Stimulated activated naive CD8-positive, alpha-beta T cell treated with anti-CD3 and anti-CD28 coated beads, Interleukin-15, Interleukin-2, amounts not matched to agents 100 ng/mL and 50 ng/mL, for 24 hours (primary cell): ENCODE results near the gene MYH10.

ENCODE experiments used
- H3K27ac Mint-ChIP-seq: one replicate; pipeline ENCODE4 v1.8.0; 2021; ENCODE audit warnings: mild to moderate bottlenecking, mixed read lengths
- H3K27me3 Mint-ChIP-seq: one replicate; pipeline ENCODE4 v1.8.0; 2021; ENCODE audit warnings: mixed read lengths
- H3K36me3 Mint-ChIP-seq: one replicate; pipeline ENCODE4 v1.8.0; 2021; ENCODE audit warnings: low read depth, mixed read lengths
- H3K4me1 Mint-ChIP-seq: one replicate; pipeline ENCODE4 v1.8.0; 2021; ENCODE audit warnings: low read depth, mixed read lengths
- H3K4me3 Mint-ChIP-seq: one replicate; pipeline ENCODE4 v1.8.0; 2021; ENCODE audit warnings: mild to moderate bottlenecking, mixed read lengths
- H3K9me3 Mint-ChIP-seq: one replicate; pipeline ENCODE4 v1.8.0; 2021; ENCODE audit warnings: mixed read lengths

Gene MYH10

DNA sequence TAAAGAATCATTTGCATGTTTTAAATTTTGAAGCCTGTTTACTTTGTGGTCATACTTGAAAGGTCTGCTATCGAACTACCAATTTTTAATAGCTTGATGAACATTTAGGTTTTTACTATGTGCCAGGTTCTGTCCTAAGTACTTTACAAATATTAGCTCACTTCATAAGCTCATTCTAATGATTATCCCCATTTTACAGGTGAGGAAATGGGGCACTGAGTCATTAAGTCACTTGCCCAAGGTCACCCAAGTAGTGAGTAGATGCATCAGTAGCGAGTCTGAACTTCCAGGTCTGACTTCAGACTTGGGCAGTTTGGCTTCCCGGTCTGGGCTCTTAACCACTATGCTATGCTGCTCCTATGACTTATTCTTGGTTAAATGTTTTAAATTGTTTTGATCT is 190.8 kb downstream of the MYH10 start:
- H3K27ac Mint-ChIP-seq, result peak overlapping the region; percentile 47

DNA sequence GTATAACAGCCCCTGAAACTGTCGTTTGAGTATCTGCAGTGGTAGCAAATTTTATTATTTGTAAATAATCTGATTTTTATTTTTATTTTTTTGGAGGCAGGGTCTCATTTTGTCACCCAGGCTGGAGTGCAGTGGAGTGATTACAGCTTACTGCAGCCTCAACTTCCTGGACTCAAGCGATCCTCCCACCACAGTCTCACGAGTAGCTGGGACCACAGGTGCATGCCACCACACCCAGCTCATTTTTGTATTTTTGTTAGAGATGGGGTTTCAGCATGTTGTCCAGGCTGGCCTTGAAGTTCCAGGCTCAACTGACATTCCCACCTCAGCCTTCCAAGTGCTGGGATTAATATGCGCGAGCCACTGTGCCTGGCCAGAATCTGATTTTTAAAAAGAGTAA is 192.1 kb downstream of the MYH10 start:
- H3K4me3 Mint-ChIP-seq, result no peak overlapping the region
- H3K27me3 Mint-ChIP-seq, result no peaks in the 10 kb centered on the region
- peaks cover 30% of the 10 kb centered on the region for H3K36me3 Mint-ChIP-seq
- peaks cover 60% of the 10 kb centered on the region for H3K4me1 Mint-ChIP-seq
- H3K9me3 Mint-ChIP-seq, result no peaks in the 10 kb centered on the region
- no peak overlapping the region for H3K27ac Mint-ChIP-seq

More for the DNA sequence above, 190.8 kb downstream of the MYH10 start:
- Mint-ChIP-seq H3K4me3 (no peak overlapping the region), H3K36me3 (peaks cover 42% of the 10 kb centered on the region), H3K9me3 (no peaks in the 10 kb centered on the region), H3K27me3 (no peaks in the 10 kb centered on the region), H3K4me1 (peaks cover 66% of the 10 kb centered on the region)

DNA sequence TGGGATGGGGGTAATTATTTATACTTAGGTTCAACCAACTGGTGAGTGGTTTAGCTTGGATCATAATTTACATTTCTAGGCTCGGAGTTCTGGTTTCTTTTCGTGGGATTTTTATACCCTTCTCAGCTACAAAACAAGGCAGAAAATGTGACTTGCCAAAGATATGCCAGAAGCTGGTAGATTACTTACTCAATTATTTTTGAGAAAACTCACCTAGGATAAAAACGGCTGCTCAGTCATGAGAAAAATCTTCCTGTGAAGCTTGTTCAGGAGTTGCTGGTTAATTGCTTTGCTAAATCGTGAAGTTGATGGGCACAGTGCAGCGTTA is 193.7 kb downstream of the MYH10 start:
- Mint-ChIP-seq H3K27me3 (no peaks in the 10 kb centered on the region), H3K36me3 (peaks cover 17% of the 10 kb centered on the region), H3K9me3 (no peaks in the 10 kb centered on the region), H3K27ac (peak overlapping the region; percentile 94), H3K4me3 (peak overlapping the region; percentile 94), H3K4me1 (peaks cover 47% of the 10 kb centered on the region)

GRCh38 chr17:8436169-8436843 is 194.2 kb downstream of the MYH10 start:
- no peaks in the 10 kb centered on the region for H3K9me3 Mint-ChIP-seq
- H3K4me3 Mint-ChIP-seq, result peak overlapping the region; percentile 94
- H3K4me1 Mint-ChIP-seq, result peaks cover 42% of the 10 kb centered on the region
- peak overlapping the region; percentile 94 for H3K27ac Mint-ChIP-seq
- H3K36me3 Mint-ChIP-seq, result peaks cover 17% of the 10 kb centered on the region
- H3K27me3 Mint-ChIP-seq, result no peaks in the 10 kb centered on the region

GRCh38 chr17:8435245-8436168 is 195.0 kb downstream of the MYH10 start, which contains the start of gene NDEL1:
Gene NDEL1 (plus strand): TSS chr17:8435884. CDS start chr17:8444272, 8,388 bp downstream.
- Mint-ChIP-seq H3K9me3 (no peaks in the 10 kb centered on the region), H3K27ac (peak within 1 kb of the TSS; percentile 94), H3K36me3 (peaks cover 17% of the 10 kb centered on the region), H3K4me1 (peaks cover 34% of the 10 kb centered on the region), H3K27me3 (no peaks in the 10 kb centered on the region), H3K4me3 (peak within 1 kb of the TSS; percentile 94)

DNA sequence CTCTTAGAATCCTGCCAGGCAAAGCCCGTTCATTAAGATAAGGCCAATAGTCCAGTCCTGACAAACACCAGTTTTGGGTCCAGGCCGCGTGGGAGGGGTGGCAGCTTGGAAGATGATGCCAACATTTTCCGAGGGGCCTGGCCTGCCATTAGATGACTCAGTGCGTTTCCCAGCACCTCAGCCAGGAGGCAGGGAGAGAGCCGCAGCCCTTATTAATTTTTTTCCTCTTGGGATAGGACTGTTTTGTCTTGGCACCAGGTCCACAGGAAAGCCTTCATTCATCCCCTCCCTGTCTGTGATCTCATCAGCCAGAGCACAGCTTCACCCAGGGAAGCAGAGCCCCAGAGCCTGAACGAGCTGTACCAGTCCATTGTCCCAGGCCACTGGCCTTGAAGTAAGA is 199.6 kb downstream of the MYH10 start:
- Mint-ChIP-seq H3K36me3 (no peaks in the 10 kb centered on the region), H3K4me3 (no peak overlapping the region), H3K4me1 (no peaks in the 10 kb centered on the region), H3K9me3 (no peaks in the 10 kb centered on the region), H3K27me3 (no peaks in the 10 kb centered on the region), H3K27ac (no peak overlapping the region)

- H3K9me3 Mint-ChIP-seq, result no peaks in the 10 kb centered on the region
- H3K27ac Mint-ChIP-seq, result no peak overlapping the region
- H3K4me3 Mint-ChIP-seq, result no peak overlapping the region
- H3K27me3 Mint-ChIP-seq, result peaks cover 7% of the 10 kb centered on the region
- no peaks in the 10 kb centered on the region for H3K36me3 Mint-ChIP-seq
- H3K4me1 Mint-ChIP-seq, result no peaks in the 10 kb centered on the region
Observed at GRCh38 chr17:8426802-8427201, 203.7 kb downstream of the MYH10 start.

DNA sequence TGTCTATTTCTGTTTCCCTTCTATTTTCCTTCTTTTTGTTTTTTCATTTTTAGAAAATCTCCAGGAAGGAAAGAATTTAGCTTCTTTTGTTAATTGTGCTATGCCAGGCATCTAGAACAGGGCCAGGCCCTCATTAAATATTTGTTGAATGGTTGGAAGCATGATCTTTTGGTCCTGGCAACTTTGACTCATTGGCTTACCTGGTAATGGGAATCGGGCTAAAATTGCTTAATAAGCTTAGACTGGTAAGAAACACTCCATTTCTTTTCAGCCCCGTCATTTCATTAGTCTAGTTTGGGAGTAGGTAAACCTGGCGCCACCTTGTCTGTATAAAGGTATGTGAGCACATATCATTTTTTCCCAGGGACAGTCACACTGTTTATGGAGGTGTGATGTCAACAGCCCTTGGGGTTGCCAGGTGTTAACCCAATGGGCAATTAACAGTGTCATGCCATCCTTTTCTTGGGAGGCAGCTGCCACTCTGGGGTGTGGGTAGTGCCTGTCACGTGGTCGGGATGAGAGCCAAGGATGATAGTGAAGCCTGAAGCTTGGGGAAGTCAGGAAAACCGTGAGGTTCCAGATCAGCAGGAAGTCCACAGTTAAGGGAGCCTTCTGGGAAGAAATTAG is 204.3 kb downstream of the MYH10 start:
- H3K4me3 Mint-ChIP-seq, result no peak overlapping the region
- no peak overlapping the region for H3K27ac Mint-ChIP-seq
- H3K9me3 Mint-ChIP-seq, result no peaks in the 10 kb centered on the region
- no peaks in the 10 kb centered on the region for H3K4me1 Mint-ChIP-seq
- no peaks in the 10 kb centered on the region for H3K36me3 Mint-ChIP-seq
- H3K27me3 Mint-ChIP-seq, result peaks cover 10% of the 10 kb centered on the region
